Activated CD8-positive, alpha-beta memory T cell treated with anti-CD3 and anti-CD28 coated beads for 48 hours (primary cell): Measurements from ENCODE around the gene CIB4.

Source experiments
- DNase-seq, 3 experiments: peaks; one replicate each; pipeline ENCODE4 v3.0.0-alpha.2; 2020; ENCODE audit warnings: low read depth in 2 of 3, low spot score in 2 of 3

Gene CIB4

DNA sequence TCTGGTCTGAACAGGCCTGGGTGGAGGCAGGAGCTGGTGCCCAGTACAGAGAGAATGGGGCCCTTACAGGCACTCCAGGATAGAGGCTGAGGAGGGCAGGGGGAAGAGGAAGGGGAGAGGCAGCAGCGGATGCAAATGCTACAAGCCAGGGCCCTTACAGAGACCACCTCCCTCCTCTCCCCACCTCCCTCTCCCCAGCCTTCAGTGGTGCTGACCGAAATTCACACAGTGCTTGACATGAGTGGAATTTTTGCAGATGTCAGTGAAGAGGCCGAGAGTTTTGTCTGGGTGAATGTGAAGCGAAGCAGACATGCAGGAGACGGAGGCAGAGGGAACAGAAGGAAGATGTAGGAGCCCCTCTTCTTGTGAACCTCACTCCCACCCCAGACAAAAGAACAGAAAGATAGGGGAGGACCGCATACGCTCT lies 31.9 kb downstream of the CIB4 start:
- no peak for DNase-seq

DNA sequence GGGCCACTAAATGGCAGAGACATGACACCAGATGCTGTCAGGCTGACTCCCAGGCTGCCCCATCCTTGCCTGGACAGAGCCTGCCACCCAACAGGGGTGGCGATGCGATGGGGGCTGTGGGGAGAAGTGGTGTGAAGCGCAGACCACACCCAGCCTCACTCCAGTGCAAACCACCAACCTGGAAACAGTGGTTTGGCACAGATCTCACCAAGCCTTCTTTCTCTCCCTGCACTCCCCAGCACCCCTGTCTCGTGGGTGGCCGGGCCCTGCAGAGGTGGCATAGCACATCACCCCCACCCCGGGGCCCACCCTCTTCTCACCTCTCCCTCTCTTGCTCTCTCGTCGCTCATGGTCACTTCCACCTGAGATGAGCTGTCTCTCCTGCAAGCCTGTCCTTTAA lies 32.6 kb downstream of the CIB4 start:
- no peak for DNase-seq

DNA sequence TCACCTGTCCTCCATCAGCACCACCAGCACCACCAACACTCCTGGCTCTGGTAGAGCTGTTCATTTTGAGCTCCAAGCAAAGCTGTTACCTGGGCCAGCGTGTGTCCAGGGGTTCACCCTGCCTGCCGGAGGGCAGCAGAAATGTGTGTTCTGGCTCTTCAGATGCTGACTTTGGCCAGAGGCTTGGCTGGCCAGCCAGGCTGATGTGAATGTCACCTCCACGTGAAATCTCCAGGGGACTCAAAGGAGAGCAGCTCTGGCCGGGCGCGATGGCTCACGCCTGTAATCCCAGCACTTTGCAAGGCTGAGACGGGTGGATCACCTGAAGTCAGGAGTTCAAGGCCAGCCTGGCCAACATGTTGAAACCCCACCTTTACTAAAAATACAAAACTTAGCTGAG lies 33.5 kb downstream of the CIB4 start:
- DNase-seq: no peak

DNA sequence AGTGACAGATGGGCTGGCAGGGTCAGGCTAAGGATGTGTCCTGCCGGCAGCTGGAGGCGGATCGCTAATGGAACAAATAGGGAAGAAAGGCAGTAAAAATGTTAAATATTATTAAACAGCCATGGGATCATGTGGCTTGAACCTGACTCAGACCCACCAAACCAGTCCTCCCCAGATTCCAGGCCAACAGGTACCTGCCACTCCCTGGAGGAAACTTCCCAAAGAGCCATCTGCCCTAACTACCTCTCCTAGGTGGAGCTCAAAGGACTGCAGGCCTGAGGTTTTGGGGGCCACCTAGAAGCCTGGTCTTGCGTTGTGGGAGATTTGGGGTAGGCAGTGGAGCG lies 34.3 kb downstream of the CIB4 start:
- DNase-seq: no peak

DNA sequence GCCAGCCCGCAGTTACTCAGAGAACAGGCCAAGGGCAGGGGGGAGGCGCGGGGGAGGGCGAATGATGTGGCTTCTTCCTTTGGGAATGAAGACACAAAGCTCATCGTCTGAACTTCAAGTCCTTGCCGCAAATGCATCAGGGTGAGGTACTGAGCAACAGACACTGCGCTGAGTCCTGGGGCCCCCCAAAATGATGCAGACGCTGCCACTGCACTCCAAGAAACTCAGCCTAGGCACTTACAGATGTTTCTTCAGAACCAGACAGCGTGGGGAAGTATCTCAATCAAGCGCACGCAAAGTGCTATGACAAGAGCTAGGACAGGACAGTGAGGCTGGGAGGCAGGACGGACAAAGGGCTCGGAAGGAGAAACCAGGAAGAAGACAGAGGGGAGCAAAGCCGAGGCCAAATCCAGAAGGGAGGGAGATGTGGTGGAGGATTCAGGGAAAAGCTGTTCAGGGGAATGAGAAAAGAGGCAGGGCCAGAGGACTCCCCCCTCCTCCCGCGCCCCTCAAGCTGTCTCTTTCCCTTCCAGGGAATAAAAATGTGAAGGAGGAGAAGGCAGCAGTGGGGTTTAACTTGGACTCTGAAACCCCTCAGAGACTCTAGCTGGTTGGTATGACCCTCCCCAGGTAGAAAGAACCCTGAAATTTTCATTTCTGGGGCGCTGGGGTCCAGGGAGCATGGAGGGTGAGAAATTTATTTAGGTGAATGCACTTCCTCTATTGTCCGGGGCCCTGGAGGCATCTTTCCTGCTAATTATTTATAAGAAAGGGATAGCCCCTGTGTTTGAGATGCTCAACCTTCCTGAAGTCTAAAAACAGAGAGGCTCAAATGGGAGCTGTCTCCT lies 34.9 kb downstream of the CIB4 start:
- no peak for DNase-seq

DNA sequence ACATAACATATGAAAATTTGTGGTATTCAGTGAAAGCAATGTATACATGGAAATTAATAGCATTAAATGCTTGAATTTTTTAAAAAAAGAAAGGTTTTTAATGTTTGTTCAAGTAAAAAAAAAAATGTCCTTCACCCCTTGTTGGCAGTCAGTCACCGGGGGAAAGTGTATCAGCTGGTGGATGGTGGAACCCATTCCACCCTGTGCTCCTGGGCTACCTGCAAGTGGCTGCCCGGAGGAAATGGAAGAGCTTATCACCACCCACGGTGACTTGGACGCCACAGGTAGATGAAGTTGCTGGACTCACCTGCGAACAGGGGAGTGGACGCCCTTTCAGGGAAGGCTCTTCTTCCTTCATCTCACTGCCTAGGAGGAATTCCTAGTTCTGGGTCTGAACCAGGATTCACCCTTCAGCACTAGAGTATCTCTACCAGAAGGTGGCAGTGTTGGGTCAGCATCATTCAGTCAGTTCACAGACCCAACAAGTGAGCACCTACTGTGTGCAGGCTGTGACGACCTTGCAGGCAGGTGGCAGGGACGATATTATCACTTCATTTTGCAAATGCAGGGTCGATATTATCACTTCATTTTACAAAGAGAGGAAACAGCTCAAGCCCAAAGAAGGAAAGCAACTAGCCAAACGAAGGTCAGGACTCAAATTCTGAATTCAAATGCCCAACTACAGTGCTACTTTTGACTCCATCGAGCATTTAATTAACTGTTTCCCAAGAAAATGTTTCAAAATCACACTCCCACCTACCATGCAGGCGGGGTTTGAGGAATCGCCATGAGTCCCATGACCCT lies 35.8 kb downstream of the CIB4 start:
- no peak for DNase-seq

DNA sequence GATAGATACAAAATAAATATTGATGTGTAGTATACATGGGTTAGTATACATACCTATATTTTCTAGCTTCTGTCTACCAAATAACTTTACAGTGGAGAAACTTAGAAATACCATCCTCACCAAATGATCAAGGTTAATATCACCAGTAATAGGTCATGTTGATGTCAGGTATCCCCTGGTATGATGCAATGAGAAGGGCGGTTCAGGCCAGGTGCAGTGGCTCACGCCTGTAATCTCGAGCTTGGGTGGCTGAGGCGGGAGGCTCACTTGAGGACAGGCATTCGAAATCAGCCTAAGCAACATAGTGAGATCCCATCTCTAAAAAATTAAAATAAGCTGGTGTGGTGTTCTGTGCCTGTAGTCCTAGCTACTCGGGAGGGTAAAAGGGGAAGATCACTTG lies 38.6 kb downstream of the CIB4 start:
- DNase-seq: no peak

DNA sequence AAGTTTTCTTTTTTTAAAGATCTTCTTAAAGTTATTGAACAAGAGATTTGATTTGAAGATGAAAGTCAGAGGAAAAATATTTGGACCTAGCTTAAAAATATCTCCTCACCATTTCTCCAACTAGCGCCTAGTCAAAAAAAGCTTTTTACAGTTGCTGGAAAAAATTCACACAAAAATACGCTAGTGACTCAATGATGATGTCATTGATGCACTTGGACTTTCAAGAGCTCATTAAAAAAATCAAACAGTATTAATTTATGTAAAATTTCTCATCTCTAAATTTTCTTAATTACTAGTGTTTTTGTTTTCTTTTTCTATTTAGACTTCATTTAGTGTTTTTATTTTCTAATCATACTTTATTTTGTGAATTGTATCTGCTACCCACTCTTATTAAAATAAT lies 41.8 kb downstream of the CIB4 start:
- no peak for DNase-seq

DNA sequence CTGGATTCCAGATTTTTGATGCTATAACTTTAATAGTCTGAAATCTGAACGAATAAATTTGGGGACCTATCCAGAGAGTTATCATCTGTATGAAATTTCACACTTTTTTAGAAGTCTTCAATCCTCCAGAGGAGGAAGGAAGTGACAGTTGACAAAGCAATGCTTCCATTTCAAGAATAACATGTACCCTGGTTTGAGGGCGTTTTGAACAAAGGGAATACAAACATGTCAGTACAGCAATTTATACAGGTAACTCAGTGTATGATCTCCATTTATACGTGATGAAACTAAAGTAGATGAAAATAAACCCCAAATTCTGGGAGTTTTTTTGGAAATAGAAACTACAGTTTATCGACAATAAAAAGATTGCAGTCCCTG lies 42.2 kb downstream of the CIB4 start:
- no peak for DNase-seq

DNA sequence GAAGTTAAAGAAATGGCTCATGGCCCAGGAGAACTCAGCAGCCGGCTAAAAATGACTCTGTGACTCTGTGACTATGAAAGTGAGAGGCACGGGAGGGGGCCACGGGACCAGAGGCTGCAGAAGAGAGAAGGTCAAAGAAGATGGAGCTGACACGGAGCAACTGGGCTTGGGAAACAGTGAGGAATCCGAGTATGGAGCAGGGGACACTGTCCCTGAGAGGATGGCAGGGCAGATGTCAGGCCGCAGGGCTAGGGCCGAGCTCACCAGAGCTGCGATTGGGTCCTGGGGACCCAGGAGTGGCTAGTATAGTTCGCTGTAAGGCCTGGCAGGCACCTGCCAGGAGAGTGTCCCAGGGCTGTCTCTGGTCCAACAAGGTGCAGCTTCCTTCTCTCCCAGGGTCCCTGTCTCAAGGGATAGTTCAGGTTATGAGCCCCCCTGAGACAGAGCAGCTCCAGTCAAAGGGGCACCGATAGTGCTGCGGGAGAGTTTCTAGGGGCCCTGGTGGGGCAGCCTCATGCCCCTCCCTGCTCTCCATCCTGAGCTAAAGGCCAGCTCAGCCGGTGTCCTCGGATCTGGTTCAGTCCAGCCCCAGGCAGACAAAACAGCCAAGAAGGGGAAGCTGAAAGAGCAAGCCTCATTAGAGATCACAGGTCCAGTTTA lies 42.7 kb downstream of the CIB4 start:
- no peak for DNase-seq

DNA sequence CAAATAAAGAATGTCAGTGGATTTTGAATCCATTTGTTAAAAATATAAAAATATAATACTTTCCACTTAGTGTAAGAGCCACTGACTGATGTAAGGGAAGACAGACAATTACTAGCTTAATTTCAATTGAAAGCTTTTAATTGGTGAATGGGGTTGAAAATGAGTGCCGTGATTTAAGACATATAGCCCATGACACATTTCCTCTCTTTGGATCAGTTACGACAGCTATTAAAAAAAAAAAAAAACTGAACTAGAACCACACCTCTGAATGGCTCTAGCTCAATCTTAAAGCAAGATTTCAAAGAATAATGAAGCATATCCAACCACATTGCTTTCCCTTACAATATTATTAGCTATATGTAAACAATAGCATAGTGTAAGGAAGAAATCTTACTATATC lies 44.0 kb downstream of the CIB4 start:
- no peak for DNase-seq

DNA sequence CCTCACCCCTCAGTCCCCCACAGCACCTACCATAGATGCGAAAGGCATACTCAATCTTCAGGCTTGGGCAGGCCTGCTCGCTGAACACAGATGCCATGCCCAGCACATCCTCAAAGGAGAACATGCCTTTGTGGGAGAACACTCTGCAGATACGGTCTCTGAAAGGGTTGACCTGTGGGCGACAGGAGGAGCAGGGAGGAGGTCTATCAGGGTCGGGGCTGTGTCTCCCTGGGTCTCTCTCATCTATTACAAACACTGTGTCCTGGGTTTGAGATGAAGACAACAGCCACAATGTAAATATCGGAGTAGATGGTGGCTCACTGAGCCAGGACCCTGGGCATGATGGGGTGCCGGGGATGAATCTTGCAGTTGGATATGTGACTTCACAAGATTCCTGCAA lies 46.0 kb downstream of the CIB4 start:
- no peak for DNase-seq

DNA sequence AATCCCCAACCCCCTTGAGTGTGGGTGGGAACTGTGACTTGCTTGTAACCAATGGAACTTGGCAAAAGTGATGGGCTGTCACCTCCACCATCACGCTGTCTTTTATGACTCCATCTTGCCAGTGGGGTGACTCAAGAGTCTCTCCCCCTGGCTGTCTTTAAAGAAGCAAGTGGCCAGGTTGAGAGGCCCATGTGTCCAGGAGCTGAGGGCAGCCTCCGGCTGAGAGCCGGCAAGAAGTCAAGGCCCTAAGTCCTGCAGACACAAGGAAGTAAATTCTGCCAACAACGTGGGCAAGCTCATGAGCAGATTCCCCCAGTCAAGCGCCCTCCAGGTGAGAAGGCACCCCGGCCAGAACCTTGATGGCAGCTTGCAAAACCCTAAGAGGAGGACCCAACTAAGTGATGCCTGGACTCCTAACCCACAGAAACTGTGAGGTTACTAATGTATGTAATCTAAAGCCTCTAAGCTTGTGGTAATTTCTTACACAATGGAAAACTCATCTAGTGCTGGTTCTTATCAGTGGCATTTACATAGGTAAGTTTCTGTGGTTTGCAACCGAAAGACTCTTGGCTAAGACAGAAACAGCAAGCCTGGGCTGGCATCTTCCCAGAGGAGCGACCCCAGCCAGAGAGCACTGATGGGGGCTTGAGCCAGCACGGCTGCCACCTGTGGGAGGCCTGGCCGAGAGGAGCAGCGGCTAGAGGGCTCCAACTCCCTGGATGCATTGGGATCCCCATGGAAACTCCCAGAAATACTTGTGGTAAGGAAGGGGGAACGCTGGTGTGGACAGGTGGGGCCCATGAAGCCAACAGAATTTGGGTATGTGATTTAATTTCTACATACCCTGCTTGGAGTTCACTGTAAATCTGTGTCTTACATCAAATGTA lies 49.3 kb downstream of the CIB4 start:
- DNase-seq: no peak

DNA sequence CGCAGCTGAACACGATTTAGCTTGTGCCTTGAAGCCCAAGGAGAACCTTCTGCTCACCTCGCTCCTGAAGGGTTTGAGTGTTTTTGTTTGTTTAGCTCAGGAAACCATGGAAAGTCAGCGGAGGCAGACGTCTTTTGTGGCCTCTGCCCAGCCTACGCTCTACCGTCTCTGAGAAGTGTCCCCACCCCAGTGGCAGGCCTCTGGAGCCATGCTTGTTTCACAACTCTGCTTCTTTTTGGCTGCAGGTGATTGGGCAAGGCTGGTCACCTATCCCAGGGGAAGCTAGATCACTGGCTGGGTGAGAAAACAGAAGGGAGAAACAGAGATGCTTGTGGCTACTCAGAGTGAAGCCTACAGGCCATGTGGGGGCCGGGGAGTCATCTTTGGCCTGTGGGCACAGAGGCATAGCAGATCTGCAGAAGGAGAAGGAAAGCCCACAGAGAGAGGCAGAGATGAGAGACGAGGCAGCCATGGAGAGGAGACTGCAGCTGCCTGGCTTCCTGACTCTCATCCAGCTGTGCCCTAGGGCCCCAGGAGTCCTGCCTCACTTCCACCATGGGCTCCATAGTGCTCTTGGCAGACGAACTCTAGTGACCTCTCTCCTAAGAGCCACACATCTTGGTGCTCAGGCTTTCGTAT lies 50.1 kb downstream of the CIB4 start:
- DNase-seq: no peak

DNA sequence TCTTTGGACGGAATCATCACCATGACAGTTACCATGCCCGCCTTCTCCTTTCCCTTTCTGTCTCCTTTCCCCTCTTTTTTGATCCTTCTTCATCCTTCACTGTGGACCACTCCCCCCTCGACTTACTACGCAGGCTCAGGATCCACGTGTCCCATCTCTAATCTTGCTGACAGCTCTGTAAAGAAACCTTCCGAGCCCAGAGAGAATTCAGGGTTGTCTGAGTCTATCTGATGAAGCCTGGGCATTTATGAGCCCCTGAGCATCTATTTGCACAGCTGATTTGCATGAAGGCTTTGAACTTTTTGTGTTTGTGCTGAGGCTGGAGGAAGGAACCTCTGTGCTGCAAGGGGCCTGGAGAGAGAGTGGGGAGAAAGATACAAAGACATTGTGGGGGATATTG lies 50.7 kb downstream of the CIB4 start:
- DNase-seq: no peak

DNA sequence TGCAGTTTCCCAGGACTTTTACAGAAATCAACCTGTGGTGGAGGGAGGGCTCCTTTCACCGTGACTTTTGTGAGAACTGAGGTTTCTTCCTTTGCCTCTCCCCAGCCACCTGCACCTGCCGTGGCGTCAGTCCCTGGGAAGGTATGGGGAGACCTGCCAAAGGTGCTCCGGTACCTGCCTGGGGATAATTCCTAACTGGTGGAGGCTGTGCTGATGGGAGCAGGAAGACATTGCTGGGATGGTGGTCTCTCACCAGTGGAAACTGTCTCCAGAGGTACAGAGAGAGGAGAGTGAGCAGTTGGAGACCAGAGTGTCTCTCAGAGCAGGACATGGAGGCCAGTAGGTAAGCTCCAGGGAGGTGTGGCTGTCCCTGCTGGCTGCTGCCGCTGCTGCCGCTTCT lies 52.6 kb downstream of the CIB4 start:
- DNase-seq: no peak

DNA sequence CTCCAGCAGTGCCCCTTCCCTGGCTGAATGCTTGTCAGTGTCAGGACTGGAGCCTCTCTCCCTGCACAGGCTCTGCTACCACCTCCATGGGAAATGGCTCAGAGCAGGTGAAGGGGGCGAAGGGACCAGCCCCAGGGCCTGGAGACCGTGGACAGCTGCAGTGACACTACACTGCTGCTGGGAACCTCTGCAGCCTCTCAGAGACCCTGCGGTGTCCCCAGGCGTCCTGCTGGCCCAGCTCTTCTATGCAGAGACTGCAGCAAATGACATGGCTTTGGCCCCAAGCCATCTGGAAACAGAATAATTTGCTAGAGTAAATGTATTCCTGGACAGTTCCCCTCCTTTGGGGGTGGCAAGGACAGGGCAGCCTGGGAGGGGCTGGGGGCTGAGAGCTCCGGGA lies 53.2 kb downstream of the CIB4 start:
- no peak for DNase-seq

DNA sequence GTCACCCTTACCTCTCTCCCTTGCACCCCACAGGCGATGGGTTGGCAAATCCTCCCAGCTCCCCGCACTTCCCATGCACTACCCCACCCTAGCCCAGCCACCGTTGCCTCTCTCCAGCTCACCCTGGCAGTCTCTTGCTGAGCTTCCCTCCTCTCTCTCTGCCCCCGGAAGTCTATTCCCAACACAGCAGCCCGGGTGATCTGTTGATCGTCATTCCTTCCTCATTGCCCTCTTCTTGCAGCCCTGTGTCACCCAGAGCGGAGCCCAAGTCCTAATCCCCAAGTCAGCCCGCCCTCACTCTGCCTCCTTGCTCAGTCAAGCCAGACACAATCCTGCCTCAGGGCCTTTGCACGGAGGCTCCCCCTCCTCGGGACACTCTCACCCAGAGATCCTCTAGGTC lies 55.2 kb downstream of the CIB4 start:
- DNase-seq: no peak

DNA sequence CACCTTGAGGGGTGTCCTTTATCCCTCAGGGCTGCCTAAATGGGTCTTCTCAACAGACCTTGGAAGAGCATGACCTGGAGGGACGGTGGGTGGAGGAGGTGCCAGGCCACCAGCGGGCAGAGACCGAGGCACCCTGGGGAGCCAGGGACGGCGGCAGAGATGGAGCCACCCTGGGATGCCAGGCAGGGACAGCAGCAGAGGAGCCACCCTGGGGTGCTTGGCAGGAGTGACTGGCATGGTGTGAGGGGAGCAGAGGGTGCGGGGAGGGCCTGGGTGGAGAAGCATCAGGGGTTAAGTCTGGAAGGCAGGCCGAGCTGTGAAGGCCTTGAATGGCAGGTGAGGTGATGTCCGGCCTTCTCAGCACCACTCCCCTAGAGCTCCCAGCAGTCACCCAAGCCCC lies 56.1 kb downstream of the CIB4 start:
- DNase-seq: no peak

DNA sequence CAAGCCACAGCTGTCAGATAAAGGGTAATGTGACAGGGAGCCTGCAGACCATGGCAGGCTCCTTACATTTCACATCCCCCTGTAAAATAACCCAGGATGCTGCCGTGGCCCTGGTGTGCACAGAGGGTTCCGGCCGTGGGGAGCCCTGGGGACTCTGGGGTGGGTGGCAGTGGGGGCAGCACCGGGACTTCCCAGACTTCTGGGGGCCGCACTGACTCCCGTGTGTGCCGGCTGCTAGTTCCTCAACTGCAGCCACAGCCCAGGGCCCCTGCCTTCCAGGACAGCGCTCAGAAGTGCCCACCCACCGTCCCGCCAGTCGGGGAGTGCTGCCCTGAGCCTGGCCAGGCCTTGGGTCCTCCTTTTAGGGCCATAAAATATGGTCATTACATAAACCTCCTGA lies 56.5 kb downstream of the CIB4 start:
- DNase-seq: no peak

DNA sequence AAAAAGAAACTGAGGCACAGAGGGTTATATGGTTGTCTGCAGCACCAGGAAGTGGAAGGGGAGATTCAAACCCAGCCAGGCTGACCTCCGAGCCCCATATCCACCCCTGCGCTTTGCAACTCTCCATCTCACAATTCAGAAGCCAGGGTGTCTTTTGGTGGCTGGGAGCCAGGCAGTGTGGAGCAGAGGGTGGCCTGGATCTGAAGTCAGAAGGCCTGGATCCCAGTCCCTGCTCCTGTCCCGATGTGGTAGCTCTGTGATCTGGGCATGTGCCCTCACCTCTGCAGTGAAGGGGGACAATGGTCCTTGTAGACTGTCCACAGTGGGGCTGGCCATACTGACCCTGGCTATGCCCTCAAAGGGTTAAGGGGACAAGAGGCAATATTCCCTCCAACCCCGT lies 57.0 kb downstream of the CIB4 start:
- DNase-seq: no peak
